Adrenal gland (tissue), 5 donors: ENCODE measurements around the gene DCAF8L2.

ENCODE experiments used
- POLR2A ChIP-seq, 2 donors: fragments of 450-650 bp; IDR thresholded peaks; one replicate each; pipeline ENCODE4 v1.6.1; 2017; ENCODE audit warnings: antibody characterized with exemption in 2 of 2, mild to moderate bottlenecking in 2 of 2, moderate library complexity in 1 of 2
- TF ChIP-seq, protein P1 (sequence below), 6 experiments: fragments of 450-650 bp in 4 of 6; fragments of 200-600 bp in 2 of 6; sonication (generic) in 1 of 6; IDR thresholded peaks; 1 replicate in 5 of 6; 2 replicates in 1 of 6; pipeline versions ENCODE4 v1.5.1 to v1.8.0; 2016 to 2021; ENCODE audit warnings: antibody characterized with exemption in 6 of 6, mild to moderate bottlenecking in 2 of 6, moderate library complexity in 1 of 6
- donor health status: DM: no; HTN: no; CAD: no.

DNA sequence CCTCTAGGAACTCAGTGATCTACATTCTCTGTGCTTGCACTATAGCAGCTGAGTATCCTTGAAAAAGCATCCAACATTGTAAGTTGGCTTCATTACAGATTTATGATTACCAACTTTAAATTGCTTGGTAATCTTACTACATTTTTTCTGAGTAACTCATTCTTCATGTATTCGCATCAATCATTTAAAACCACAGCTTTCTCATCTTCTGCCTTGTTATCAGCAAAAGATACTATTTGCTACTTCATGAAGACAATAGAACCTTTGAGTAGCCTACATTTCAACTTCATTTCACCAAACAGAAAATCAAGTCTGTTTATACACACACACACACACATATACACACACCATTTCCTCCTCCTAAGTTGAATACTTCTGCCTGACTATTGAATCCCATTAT lies 6.2 kb upstream of the DCAF8L2 start:
- TF ChIP-seq POLR2A (IDR thresholded peaks at IDR 0.05): no peak
- TF ChIP-seq, protein P1, sequence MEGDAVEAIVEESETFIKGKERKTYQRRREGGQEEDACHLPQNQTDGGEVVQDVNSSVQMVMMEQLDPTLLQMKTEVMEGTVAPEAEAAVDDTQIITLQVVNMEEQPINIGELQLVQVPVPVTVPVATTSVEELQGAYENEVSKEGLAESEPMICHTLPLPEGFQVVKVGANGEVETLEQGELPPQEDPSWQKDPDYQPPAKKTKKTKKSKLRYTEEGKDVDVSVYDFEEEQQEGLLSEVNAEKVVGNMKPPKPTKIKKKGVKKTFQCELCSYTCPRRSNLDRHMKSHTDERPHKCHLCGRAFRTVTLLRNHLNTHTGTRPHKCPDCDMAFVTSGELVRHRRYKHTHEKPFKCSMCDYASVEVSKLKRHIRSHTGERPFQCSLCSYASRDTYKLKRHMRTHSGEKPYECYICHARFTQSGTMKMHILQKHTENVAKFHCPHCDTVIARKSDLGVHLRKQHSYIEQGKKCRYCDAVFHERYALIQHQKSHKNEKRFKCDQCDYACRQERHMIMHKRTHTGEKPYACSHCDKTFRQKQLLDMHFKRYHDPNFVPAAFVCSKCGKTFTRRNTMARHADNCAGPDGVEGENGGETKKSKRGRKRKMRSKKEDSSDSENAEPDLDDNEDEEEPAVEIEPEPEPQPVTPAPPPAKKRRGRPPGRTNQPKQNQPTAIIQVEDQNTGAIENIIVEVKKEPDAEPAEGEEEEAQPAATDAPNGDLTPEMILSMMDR (IDR thresholded peaks at IDR 0.05): no peak
